CD4-positive, CD25-positive, alpha-beta regulatory T cell (primary cell): ENCODE measurements around the gene HNRNPR. TPM values are rescaled to one million over a fixed set of nuclear protein-coding genes. Genes with fewer than 3 reads are reported as not detected.

ENCODE experiments used
- ATAC-seq, 2 donors: fragments of 150-1000 bp; cut with Tn5 transposase; one replicate each; pipeline ENCODE4 v1.10.0; 2021; ENCODE audit warnings: low read depth in 2 of 2, moderate number of reproducible peaks in 2 of 2, moderate library complexity in 1 of 2
- DNase-seq, 3 donors: peaks; one replicate each; pipeline versions ENCODE4 v3.0.0 to v3.0.0-alpha.2; 2012 to 2022; ENCODE audit warnings: mixed read lengths in 1 of 3
- H3K27ac ChIP-seq: one replicate; pipeline ENCODE4 v1.7.0; 2013; ENCODE audit warnings: mild to moderate bottlenecking, low read length; ENCODE audit not compliant: insufficient read depth, poor library complexity, severe bottlenecking
- H3K27me3 ChIP-seq: one replicate; pipeline ENCODE4 v1.7.0; 2013; ENCODE audit warnings: low read length; ENCODE audit not compliant: control insufficient read depth, insufficient read depth
- H3K36me3 ChIP-seq: one replicate; pipeline ENCODE4 v1.7.0; 2013; ENCODE audit warnings: mild to moderate bottlenecking, low read length, moderate library complexity; ENCODE audit not compliant: control insufficient read depth, insufficient read depth
- H3K4me1 ChIP-seq: 2 replicates; pipeline ENCODE4 v1.7.0; 2013; ENCODE audit warnings: mild to moderate bottlenecking, low read length; ENCODE audit not compliant: insufficient read depth, control insufficient read depth, poor library complexity, severe bottlenecking
- H3K4me3 ChIP-seq: one replicate; pipeline ENCODE4 v1.7.0; 2013; ENCODE audit warnings: low read depth, mild to moderate bottlenecking, low read length, moderate library complexity
- H3K9me3 ChIP-seq, 2 experiments: 1 replicate in 1 of 2; 2 replicates in 1 of 2; pipeline ENCODE4 v1.7.0; 2013; ENCODE audit warnings: low read length in 2 of 2, mild to moderate bottlenecking in 1 of 2, moderate library complexity in 1 of 2; ENCODE audit not compliant: control insufficient read depth in 2 of 2
- H3K27ac Mint-ChIP-seq, 3 donors: one replicate each; pipeline ENCODE4 v1.8.0; 2020 to 2022; ENCODE audit warnings: mild to moderate bottlenecking in 3 of 3, mixed read lengths in 3 of 3, moderate library complexity in 2 of 3
- H3K27me3 Mint-ChIP-seq: one replicate; pipeline ENCODE4 v1.8.0; 2022; ENCODE audit warnings: mild to moderate bottlenecking, mixed read lengths
- H3K36me3 Mint-ChIP-seq: one replicate; pipeline ENCODE4 v1.8.0; 2020; ENCODE audit warnings: mixed read lengths
- H3K4me1 Mint-ChIP-seq, 4 donors: one replicate each; pipeline ENCODE4 v1.8.0; 2020 to 2022; ENCODE audit warnings: mixed read lengths in 4 of 4, mild to moderate bottlenecking in 1 of 4
- H3K4me3 Mint-ChIP-seq, 4 donors: one replicate each; pipeline ENCODE4 v1.8.0; 2020 to 2022; ENCODE audit warnings: mild to moderate bottlenecking in 4 of 4, mixed read lengths in 4 of 4, moderate library complexity in 3 of 4
- H3K9me3 Mint-ChIP-seq, 7 donors: one replicate each; pipeline ENCODE4 v1.8.0; 2020 to 2022; ENCODE audit warnings: mixed read lengths in 7 of 7, mild to moderate bottlenecking in 3 of 7, moderate library complexity in 2 of 7
- polyA plus RNA-seq, 4 donors: library from polyadenylated mRNA; unstranded; fragments of 300-500 nt; fragmentation: Illumina TruSeq; gene quantifications; one replicate each; pipeline ENCODE4 v1.2.3, GENCODE V29; 2021
- total RNA-seq: library from RNA; stranded (reverse); gene quantifications from one replicate; pipeline ENCODE4 v1.2.3, GENCODE V29; 2022

Gene HNRNPR
- 126 TPM for total RNA-seq
- polyA plus RNA-seq, result 100 to 1,000 TPM; 153 to 201 (median 187) TPM

DNA sequence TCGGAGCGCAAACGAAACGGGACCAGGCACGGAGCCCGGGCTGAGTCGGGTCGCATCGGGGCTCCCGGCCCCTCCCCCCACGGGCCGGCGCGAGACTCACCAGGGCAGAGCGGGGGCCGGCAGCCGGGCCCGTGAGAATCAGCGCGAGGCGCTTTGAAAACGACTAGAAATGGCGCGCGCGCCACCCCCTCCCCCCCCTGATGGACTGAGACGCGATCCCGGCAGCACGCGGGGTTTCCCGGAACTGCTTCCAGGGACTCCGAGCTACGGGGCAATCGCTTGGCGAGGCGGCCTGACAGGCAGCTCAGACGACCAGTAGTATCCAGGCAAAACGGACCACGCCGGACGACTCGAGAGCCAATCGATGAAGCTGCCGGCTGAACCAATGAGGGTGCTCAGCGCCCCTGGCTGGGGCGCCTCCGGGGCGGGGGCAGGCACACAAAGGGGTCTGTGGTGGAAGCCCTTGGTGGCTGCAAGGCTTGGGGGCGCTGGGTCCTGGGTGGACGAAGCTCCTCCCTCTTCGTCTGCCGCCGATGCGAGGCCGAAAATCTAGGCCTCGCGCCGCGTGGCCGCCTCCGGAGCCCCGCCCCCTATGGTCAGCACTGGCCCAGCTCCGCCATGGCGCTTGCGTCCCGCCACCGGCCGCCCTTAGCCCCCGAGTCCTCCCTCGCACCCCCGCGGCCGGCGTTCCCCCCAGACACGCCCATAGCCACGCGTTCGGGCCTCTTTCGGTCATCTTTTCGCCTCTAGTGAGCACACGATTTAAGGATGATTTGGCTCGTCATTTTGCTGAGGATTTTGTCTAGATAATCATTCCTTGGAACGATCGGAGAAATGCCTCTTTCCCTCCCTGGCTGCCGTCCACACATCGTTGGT, at the start of gene HNRNPR:
Gene HNRNPR (minus strand): TSS at position 174 of the 876 bp plus-strand sequence. CDS start 3,276 bp downstream, outside the sequence.
- DNase-seq (peak; percentile 98 to 99 (median 99)), ATAC-seq (peak; percentile 98)
- Mint-ChIP-seq H3K9me3 (peaks cover 0 to 2% (median 0%) of the 10 kb centered on the region in 7 donors), H3K27ac (peak within 1 kb of the TSS; percentile 95 to 98 (median 95)), H3K4me1 (peaks cover 26 to 52% (median 39%) of the 10 kb centered on the region in 4 donors), H3K27me3 (peaks cover 9% of the 10 kb centered on the region), H3K36me3 (peaks cover 3% of the 10 kb centered on the region), H3K4me3 (peak within 1 kb of the TSS; percentile 94 to 98 (median 96))
- no peaks in the 10 kb centered on the region for H3K9me3 ChIP-seq
- H3K4me1 ChIP-seq, result peaks cover 44% of the 10 kb centered on the region
- no peaks in the 10 kb centered on the region for H3K36me3 ChIP-seq
- H3K4me3 ChIP-seq, result peak within 1 kb of the TSS; percentile 97
- H3K27ac ChIP-seq, result peak within 1 kb of the TSS; percentile 86
- no peaks in the 10 kb centered on the region for H3K27me3 ChIP-seq

DNA sequence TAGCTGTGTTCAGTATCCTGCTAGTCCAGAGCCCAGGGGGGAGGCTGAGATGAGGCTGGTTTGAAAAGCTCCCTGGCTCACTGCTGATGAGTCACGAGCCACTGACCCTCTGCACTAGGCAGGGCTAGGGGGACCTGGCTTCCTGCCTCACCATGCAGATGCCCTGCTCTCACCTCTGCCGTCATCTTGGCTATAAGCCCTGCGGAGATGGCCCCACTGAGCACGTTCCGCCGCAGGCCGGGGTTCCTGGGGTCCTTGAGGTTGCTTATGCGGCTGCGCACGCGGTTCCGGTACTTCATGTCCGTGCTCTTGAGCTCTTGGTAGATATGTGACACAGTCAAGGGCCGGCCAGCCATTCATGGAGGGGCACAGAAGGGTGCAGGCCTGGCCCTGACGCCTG, 49.6 kb upstream of the HNRNPR start:
- Histone ChIP-seq H3K27ac (no peak overlapping the region), H3K27me3 (no peaks in the 10 kb centered on the region), H3K9me3 (no peaks in the 10 kb centered on the region), H3K4me1 (no peaks in the 10 kb centered on the region), H3K4me3 (no peak overlapping the region), H3K36me3 (no peaks in the 10 kb centered on the region)
- DNase-seq, result no peak
- Mint-ChIP-seq H3K27ac (no peak overlapping the region), H3K36me3 (peaks cover 14% of the 10 kb centered on the region), H3K9me3 (no peaks in the 10 kb centered on the region), H3K4me1 (peaks cover 0 to 5% (median 0%) of the 10 kb centered on the region in 4 donors), H3K4me3 (no peak overlapping the region), H3K27me3 (no peaks in the 10 kb centered on the region)
- no peak for ATAC-seq

- Mint-ChIP-seq H3K9me3 (no peaks in the 10 kb centered on the region), H3K27ac (no peak overlapping the region), H3K36me3 (peaks cover 8% of the 10 kb centered on the region), H3K4me3 (no peak overlapping the region), H3K27me3 (no peaks in the 10 kb centered on the region), H3K4me1 (peaks cover 0 to 5% (median 0%) of the 10 kb centered on the region in 4 donors)
- Histone ChIP-seq H3K9me3 (no peaks in the 10 kb centered on the region), H3K36me3 (no peaks in the 10 kb centered on the region), H3K27ac (no peak overlapping the region), H3K4me3 (no peak overlapping the region), H3K4me1 (no peaks in the 10 kb centered on the region), H3K27me3 (no peaks in the 10 kb centered on the region)
- DNase-seq (no peak), ATAC-seq (no peak)
Observed at GRCh38 chr1:23392125-23392855, 48.2 kb upstream of the HNRNPR start.

DNA sequence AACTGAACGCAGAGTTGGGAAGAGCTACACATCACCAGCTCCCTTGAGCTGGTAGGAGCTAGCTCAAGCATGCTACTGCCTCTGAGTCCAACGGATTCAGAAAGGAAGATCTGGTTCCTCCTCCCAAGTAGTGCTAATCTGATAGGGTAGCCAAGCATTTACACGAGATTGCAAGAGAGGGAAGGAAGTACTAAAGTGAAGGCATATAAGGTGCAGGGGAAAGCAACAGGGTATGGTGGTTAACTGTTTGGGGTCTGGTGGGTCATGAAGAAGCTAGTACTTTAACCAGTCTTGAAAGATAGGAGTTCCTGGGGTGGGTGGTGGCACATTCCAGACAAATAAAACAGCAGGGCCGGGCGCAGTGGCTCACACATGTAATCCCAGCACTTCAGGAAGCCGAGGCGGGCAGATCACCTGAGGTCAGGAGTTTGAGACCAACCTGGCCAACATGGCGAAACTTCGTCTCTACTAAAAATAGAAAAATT, 45.8 kb upstream of the HNRNPR start:
- Histone ChIP-seq H3K27ac (no peak overlapping the region), H3K27me3 (no peaks in the 10 kb centered on the region), H3K4me1 (no peaks in the 10 kb centered on the region), H3K4me3 (no peak overlapping the region), H3K9me3 (no peaks in the 10 kb centered on the region), H3K36me3 (no peaks in the 10 kb centered on the region)
- Mint-ChIP-seq H3K36me3 (peaks cover 4% of the 10 kb centered on the region), H3K4me1 (peaks cover 0 to 5% (median 0%) of the 10 kb centered on the region in 4 donors), H3K27ac (no peak overlapping the region), H3K27me3 (no peaks in the 10 kb centered on the region), H3K9me3 (no peaks in the 10 kb centered on the region), H3K4me3 (no peak overlapping the region)
- DNase-seq (no peak), ATAC-seq (no peak)

DNA sequence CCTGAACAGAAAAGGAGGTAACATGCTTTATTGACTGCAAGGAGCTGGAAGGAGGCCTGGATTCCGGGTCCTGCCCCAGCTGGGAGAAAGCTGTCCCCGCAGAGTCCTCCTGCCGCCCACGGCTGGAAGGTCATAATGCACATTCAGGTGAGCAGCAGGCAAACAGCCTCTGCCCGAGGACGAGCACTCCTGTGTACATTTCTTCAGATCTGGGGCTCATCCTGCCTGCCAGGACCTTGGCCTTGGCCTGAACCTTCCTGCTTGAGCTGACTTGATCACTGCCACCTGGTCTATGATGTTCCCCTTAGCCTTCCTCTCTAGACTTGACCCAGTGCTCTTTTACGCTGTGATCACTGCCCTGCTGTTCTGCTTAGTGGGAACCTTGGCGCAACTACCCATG, 43.4 kb upstream of the HNRNPR start:
- no peak overlapping the region for H3K27ac ChIP-seq
- no peaks in the 10 kb centered on the region for H3K27me3 ChIP-seq
- H3K27ac Mint-ChIP-seq, result no peak overlapping the region

DNA sequence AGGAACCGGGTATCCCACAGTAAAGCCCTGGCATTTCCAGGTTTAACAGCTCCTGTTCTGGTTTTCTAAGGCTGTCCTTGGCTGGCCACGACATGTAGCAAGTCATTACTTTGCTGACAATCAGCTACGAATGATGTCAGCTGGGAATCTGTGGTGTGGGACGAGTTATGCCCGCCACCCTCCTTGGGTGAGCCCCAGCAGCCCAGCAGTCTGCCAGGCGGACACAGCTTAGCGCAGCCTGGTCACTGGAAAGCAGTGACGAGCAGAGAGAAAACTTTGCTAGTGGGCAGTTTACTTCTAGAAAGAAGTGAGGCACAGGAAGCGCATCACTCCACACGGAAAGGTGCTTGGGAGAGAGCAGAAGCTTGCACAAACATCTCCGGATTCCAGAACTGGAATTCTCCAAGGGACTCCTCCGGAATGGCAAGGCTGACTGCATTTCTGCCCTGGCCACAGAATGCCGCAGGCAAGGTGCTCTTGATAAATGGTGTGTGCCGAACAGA, 41.1 kb upstream of the HNRNPR start:
- no peaks in the 10 kb centered on the region for H3K9me3 ChIP-seq
- no peaks in the 10 kb centered on the region for H3K36me3 ChIP-seq
- H3K9me3 Mint-ChIP-seq, result no peaks in the 10 kb centered on the region
- H3K36me3 Mint-ChIP-seq, result peaks cover 10% of the 10 kb centered on the region
- no peaks in the 10 kb centered on the region for H3K27me3 Mint-ChIP-seq
- DNase-seq (no peak), ATAC-seq (no peak)
- no peak overlapping the region for H3K4me3 Mint-ChIP-seq
- H3K27me3 ChIP-seq, result no peaks in the 10 kb centered on the region
- peaks cover 0 to 3% (median 0%) of the 10 kb centered on the region in 4 donors for H3K4me1 Mint-ChIP-seq
- no peak overlapping the region for H3K27ac Mint-ChIP-seq
- H3K4me3 ChIP-seq, result no peak overlapping the region
- no peak overlapping the region for H3K27ac ChIP-seq
- no peaks in the 10 kb centered on the region for H3K4me1 ChIP-seq

More for the DNA sequence above, 43.4 kb upstream of the HNRNPR start:
- H3K9me3 ChIP-seq, result no peaks in the 10 kb centered on the region
- H3K4me3 ChIP-seq, result no peak overlapping the region
- Mint-ChIP-seq H3K27me3 (no peaks in the 10 kb centered on the region), H3K36me3 (peaks cover 8% of the 10 kb centered on the region), H3K4me1 (peaks cover 0 to 5% (median 0%) of the 10 kb centered on the region in 4 donors), H3K9me3 (no peaks in the 10 kb centered on the region), H3K4me3 (no peak overlapping the region)
- H3K36me3 ChIP-seq, result no peaks in the 10 kb centered on the region
- H3K4me1 ChIP-seq, result no peaks in the 10 kb centered on the region
- ATAC-seq (no peak), DNase-seq (no peak)

DNA sequence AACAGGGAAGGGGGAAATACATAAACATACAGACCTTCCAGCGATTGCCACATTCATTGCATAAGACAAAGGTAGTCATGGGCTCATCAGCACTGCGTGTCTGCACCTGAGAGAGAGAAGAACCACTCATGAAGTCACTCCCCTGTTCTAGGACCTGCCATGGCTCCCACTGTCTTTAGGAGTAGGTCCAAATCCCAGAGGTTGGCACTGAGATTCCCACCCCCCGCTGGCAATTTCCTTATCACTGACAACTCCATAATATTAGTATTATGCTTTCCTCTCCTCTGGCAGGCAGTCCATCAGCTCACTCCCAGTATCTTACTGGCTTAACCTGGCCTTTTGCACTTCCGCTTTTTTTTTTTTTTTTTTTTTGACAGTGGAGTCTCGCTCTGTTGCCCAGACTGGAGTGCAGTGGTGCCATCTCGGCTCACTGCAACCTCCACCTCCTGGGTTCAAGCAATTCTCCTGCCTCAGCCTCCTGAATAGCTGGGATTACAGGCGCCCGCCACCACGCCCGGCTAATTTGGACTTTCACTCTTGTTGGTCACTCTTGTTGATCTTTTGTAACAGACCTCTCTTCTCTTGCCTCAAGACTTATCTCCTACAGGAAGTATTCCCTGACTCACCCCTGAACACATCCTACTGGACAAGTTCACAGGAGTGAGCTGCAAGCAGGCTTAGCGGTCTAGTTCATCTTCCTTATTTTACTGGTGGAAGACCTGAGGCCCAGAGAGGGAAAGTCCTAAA, 40.4 kb upstream of the HNRNPR start:
- Mint-ChIP-seq H3K27ac (no peak overlapping the region), H3K36me3 (peaks cover 10% of the 10 kb centered on the region), H3K27me3 (no peaks in the 10 kb centered on the region), H3K9me3 (no peaks in the 10 kb centered on the region), H3K4me3 (no peak overlapping the region), H3K4me1 (no peaks in the 10 kb centered on the region)
- Histone ChIP-seq H3K27ac (no peak overlapping the region), H3K27me3 (no peaks in the 10 kb centered on the region), H3K9me3 (no peaks in the 10 kb centered on the region), H3K4me1 (no peaks in the 10 kb centered on the region), H3K4me3 (no peak overlapping the region), H3K36me3 (no peaks in the 10 kb centered on the region)
- ATAC-seq (no peak), DNase-seq (no peak)
